RPMI7951 (cell line): ENCODE measurements around the gene FOXD4L3. TPM values are rescaled to one million over a fixed set of nuclear protein-coding genes. Genes with fewer than 3 reads are reported as not detected.
"Not testable (repeated sequence)": the region's sequence is repeated elsewhere in the genome, so short reads cannot be mapped to it uniquely, and the experiment has no call there.

Source experiments
- DNase-seq: peaks from one replicate; pipeline ENCODE4 v3.0.0-alpha.2; 2012; ENCODE audit warnings: low read depth
- total RNA-seq: library from RNA; depleted of rRNA; stranded (reverse); fragments of >200 nt; shearing (Covaris generic); gene quantifications from 2 replicates; pipeline ENCODE4 v1.2.3, GENCODE V29; 2014; rRNA removed

The FOXD4L3 gene
- not detected in 2 replicates for total RNA-seq

DNA sequence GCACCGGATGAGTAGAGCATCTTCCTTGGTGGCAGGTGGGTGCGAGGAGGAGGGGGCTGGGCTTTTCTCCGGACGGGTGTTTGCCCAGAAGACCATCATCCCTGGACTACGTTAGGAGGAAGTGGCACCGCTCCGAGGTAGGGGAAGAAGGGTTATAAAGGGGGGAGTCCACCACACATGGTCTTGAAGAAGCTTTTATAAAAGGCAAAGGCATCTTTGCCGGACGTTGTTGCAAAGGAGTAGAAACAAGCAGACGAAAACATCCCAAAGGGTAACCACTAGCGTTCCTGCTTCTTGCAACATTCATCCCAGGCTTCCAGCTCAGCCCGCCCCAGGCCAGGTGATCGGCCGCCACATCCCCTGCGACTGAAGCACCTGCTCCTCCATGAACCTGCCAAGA is at the start of gene FOXD4L3:
Gene FOXD4L3 (plus strand): TSS at position 301 of the 400 bp plus-strand sequence. CDS start 85 bp downstream, at position 386.
- DNase-seq: not testable (repeated sequence)

DNA sequence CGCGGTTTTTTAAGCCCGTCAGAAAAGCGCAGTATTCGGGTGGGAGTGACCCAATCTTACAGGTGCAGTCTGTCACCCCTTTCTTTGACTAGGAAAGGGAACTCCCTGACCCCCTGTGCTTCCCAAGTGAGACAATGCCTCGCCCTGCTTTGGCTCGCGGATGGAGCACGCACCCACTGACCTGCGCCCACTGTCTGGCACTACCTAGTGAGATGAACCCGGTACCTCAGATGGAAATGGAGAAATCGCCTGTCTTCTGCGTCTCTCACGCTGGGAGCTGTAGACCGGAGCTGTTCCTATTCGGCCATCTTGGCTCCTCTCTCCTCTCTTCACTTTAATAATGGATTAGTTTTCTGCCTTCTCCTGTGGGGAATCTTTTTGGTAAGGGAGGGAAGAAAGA is 21.6 kb upstream of the FOXD4L3 start:
- not testable (repeated sequence) for DNase-seq

- not testable (repeated sequence) for DNase-seq
Measured at GRCh38 chr9:68303771-68304170, 1.1 kb downstream of the FOXD4L3 start.

- DNase-seq: not testable (repeated sequence)
Measured at GRCh38 chr9:68304212-68304611, 1.5 kb downstream of the FOXD4L3 start.

GRCh38 chr9:68304777-68305176 is 2.1 kb downstream of the FOXD4L3 start:
- DNase-seq: not testable (repeated sequence)

DNA sequence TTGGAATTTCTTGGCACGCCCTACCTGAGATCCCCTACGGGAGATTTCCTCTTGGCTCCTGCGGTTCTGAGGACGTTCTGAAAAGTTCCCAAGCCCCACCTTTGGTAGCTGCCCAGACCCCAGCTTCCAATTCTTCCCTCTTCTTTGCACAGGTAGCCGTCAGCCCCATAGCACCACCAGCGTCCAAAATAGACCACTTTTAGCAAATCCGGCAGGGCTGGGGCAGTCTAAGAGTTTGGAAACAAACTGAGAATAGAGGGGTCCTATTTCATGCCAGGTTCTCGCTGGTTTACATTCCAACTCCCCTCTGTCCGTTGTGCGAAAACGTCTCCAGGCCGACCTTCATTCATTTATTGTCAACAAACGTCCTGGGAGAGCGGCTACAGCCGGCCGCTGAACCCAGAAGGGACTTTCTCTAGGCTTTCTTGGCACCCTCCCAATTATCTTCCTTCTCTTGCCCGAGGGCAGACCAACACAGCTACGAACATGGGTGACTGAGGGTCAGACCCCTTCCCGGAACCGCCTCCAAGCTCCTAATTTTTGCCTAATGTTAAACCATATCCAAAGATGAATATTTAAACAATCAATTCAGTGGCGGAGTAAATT is 3.1 kb downstream of the FOXD4L3 start:
- DNase-seq: not testable (repeated sequence)

GRCh38 chr9:68306391-68306964 is 3.8 kb downstream of the FOXD4L3 start:
- DNase-seq: not testable (repeated sequence)

GRCh38 chr9:68307127-68307526 is 4.5 kb downstream of the FOXD4L3 start:
- not testable (repeated sequence) for DNase-seq

- not testable (repeated sequence) for DNase-seq
Measured at GRCh38 chr9:68307654-68308053, 5.0 kb downstream of the FOXD4L3 start.

DNA sequence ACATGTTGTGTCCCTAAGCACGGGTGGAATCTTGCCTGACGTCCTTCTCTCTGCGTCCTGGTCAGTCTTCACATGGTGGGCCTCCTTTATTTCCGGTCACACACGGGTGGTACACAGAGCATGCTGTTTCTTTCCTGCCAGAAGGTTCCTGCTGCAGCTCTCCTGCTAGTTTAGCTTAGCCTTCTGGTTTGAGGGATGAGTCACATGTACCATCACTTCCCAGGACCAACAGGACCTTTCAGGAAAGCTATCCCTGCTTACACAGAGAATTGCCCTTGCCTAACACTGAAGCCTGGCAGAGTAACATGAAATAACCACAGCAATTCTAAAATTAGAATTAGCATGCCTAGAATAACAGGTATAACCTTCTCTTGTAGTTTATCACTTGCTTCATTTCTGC is 8.5 kb downstream of the FOXD4L3 start:
- not testable (repeated sequence) for DNase-seq

- DNase-seq: not testable (repeated sequence)
Measured at GRCh38 chr9:68318209-68318608, 15.5 kb downstream of the FOXD4L3 start.

DNA sequence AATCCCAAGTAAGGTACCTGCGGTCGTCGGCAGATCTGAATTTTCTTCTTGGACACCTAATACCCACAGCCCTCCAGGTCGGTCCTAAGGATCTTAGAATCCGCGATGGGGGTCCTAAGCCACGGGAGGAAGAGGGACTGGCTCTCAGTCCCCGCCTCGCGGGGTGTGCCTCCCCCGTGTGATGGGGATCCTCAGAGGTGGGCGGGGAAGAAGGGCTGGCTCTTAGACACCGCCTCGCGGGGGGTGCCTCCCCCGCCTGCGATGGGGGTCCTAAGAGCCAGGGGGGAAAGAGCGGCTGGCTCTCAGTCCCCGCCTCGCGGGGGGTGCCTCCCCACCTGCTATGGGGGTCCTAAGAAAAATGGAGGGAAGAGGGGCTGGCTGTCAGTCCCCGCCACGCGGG is 21.1 kb downstream of the FOXD4L3 start:
- not testable (repeated sequence) for DNase-seq

DNA sequence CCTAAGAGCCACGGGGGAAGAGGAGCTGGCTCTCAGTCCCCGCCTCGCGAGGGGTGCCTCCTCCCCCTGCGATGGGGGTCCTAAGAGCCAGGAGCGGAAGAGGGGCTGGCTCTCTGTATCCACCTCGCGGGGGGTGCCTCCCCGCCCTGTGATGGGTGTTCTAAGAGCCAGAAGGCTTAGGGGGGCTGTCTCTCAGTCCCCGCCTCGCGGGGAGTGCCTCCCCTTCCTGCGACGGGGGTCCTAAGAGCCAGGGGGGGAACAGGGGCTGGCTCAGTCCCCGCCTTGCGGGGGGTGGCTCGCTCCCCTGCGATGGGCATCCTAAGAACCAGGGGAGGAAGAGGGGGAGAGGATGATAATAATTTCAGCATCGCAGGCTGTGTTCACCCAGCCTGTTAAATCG is 21.9 kb downstream of the FOXD4L3 start:
- not testable (repeated sequence) for DNase-seq

DNA sequence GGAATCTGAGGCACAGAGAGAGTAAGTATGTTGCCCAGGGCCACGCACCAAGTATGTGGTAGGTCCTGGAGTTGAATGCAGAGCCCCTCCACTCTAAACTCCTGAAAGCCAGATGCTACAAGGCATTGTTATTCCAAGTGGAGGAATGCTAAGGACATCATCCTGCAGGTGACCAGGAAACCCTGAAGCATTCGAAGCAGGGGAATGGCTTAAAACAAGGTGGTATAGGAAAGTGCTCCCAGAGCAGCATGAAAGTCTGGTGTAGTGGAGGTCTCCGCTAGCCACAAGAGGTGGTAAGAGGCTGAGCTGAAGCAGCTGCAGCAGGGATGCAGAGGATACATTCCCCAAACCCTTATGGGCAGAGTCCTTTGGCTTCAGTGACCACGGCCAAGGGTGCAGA is 26.4 kb downstream of the FOXD4L3 start:
- not testable (repeated sequence) for DNase-seq

- not testable (repeated sequence) for DNase-seq
Measured at GRCh38 chr9:68330531-68331173, 28.0 kb downstream of the FOXD4L3 start.

- not testable (repeated sequence) for DNase-seq
Measured at GRCh38 chr9:68332122-68332521, 29.5 kb downstream of the FOXD4L3 start.

DNA sequence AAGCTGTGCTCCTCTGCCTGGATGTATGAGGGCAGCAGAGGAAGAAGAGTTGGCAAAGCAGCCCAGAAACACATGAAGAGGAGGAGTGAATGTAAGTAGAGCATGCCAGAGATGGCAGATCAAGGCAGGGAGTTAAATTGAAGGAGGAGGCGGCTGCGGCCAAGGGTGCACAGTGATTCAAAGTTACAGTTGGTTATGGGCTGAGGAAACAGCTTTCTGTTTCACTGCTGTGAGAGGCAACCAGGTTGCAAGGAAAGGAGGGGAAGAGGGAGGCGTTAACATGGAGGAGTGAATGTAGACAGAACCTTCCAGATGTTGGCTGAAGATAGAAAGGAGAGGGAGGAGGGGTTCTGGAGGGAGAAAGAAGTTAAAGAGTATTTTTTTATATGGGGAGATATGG is 33.3 kb downstream of the FOXD4L3 start:
- DNase-seq: not testable (repeated sequence)

DNA sequence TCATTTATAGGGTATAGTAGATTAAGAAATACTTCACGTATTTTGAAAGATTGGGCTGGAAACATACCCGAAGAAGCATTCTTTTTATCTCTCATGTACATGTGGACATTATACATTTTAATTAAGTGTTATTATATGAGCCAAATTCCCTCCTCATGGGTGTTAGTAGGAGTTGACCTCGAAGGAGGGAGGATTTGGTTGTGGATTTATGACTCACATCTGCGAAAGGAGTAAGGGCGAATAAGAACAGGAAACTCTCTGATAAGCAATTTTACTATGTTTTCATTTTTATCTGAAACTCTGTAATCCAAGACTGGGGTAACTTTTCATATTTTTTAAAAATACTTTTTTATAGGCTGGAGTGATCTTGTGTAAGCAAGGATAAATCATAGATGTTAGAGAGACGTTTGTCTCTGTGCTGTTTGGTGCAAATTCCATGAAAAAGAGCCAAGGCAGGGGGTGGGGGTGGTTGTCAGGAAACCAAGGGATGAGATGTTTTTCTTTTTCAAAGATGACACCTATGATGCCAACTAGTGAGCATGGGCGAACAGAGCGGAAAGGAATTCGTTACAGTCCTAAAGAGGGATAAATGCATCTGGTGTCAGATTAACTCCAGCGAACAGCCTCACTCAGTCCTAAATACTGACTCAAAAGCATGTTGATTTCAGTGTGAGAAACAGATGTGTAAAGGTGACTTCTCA is 34.1 kb downstream of the FOXD4L3 start:
- DNase-seq: not testable (repeated sequence)

DNA sequence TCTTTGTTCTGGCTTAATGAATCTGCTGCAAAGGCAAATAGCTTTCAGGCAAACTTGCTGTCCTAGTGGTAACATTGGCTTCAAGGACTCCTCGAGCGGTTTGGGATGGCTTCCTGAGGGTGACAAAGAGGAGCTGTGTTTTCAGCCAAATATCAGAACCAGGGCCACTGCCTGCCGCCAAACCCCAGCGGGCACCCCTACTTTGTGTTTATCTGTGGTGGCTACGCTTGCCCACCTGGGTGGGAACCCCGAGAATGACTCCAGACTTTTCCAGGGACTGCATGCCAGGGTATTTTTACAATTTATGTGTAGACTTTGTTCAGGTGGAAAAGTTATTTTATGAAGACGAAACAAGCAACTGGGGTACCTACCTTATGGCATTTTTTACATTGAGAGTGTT is 35.3 kb downstream of the FOXD4L3 start:
- DNase-seq: not testable (repeated sequence)

GRCh38 chr9:68342265-68343025 is 39.8 kb downstream of the FOXD4L3 start:
- not testable (repeated sequence) for DNase-seq

DNA sequence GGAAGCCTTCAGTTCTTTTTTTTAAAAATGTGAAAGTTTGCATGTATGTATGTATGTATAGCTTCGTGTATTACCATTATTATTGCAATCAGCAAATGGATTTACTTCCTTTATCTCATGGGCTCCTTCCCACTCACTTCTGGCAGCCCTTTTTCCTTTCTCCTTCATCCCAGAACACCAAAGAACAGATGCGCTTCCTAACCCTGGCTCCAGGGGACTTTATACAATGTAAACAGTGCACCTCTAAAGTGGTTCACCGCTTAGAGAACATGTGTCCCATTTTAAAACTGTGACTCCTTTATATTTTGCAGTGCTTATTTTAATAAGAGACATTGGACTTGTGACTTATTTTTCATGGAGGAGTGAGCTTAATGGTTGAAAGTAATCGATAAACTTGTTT is 40.6 kb downstream of the FOXD4L3 start:
- not testable (repeated sequence) for DNase-seq
